H9 (cell line): Measurements from ENCODE around the gene IL10. TPM values are rescaled to one million over a fixed set of nuclear protein-coding genes. Genes with fewer than 3 reads are reported as not detected.

Experiments
- DNase-seq: peaks from one replicate; pipeline ENCODE4 v3.0.0-alpha.2; 2017
- H2AFZ ChIP-seq: one replicate; pipeline ENCODE4 v1.6.1; 2013; ENCODE audit warnings: mild to moderate bottlenecking, low read length, control low read depth, moderate library complexity
- H2AK5ac ChIP-seq: 2 replicates; pipeline ENCODE4 v1.6.1; 2013; ENCODE audit warnings: low read length, control low read depth, mixed read lengths; ENCODE audit not compliant: insufficient read length
- H2BK120ac ChIP-seq: one replicate; pipeline ENCODE4 v1.6.1; 2013; ENCODE audit warnings: low read depth, mild to moderate bottlenecking, low read length, control low read depth, inconsistent platforms; ENCODE audit not compliant: poor library complexity, severe bottlenecking
- H2BK12ac ChIP-seq: 2 replicates; pipeline ENCODE4 v1.6.1; 2013; ENCODE audit warnings: low read length, control low read depth, mixed read lengths, low read depth; ENCODE audit not compliant: insufficient read length
- H2BK15ac ChIP-seq: 2 replicates; pipeline ENCODE4 v1.6.1; 2013; ENCODE audit warnings: low read depth, low read length, control low read depth
- H2BK20ac ChIP-seq: one replicate; pipeline ENCODE4 v1.6.1; 2013; ENCODE audit warnings: low read depth, mild to moderate bottlenecking, low read length, control low read depth, inconsistent platforms; ENCODE audit not compliant: poor library complexity, severe bottlenecking
- H2BK5ac ChIP-seq: 2 replicates; pipeline ENCODE4 v1.6.1; 2013; ENCODE audit warnings: low read length, control low read depth, mixed read lengths; ENCODE audit not compliant: insufficient read length
- H3K14ac ChIP-seq: 2 replicates; pipeline ENCODE4 v1.6.1; 2013; ENCODE audit warnings: low read length, control low read depth; ENCODE audit not compliant: insufficient read depth
- H3K18ac ChIP-seq: 2 replicates; pipeline ENCODE4 v1.6.1; 2013; ENCODE audit warnings: low read depth, mild to moderate bottlenecking, mixed read lengths, low read length, control low read depth; ENCODE audit not compliant: insufficient read length
- H3K23ac ChIP-seq: 2 replicates; pipeline ENCODE4 v1.6.1; 2013; ENCODE audit warnings: low read length, control low read depth, mixed read lengths, low read depth; ENCODE audit not compliant: insufficient read length
- H3K23me2 ChIP-seq: 2 replicates; pipeline ENCODE4 v1.6.1; 2013; ENCODE audit warnings: low read depth, mild to moderate bottlenecking, mixed read lengths, low read length, control low read depth; ENCODE audit not compliant: insufficient read length, poor library complexity, severe bottlenecking
- H3K27ac ChIP-seq: 2 replicates; pipeline ENCODE4 v1.5.1; 2013; ENCODE audit warnings: low read length, control low read depth, mixed read lengths, low read depth; ENCODE audit not compliant: insufficient read length
- H3K27me3 ChIP-seq: 2 replicates; pipeline ENCODE4 v1.6.1; 2013; ENCODE audit warnings: low read length, control low read depth, inconsistent platforms; ENCODE audit not compliant: insufficient read depth
- H3K4ac ChIP-seq: 2 replicates; pipeline ENCODE4 v1.6.1; 2013; ENCODE audit warnings: low read depth, mild to moderate bottlenecking, control low read depth, inconsistent platforms, low read length, moderate library complexity
- H3K4me1 ChIP-seq: 2 replicates; pipeline ENCODE4 v1.6.1; 2013; ENCODE audit warnings: low read length, control low read depth, inconsistent platforms; ENCODE audit not compliant: insufficient read depth
- H3K4me2 ChIP-seq: 2 replicates; pipeline ENCODE4 v1.6.1; 2013; ENCODE audit warnings: low read length, control low read depth, mixed read lengths; ENCODE audit not compliant: insufficient read length, insufficient read depth
- H3K56ac ChIP-seq: 2 replicates; pipeline ENCODE4 v1.6.1; 2013; ENCODE audit warnings: low read depth, mild to moderate bottlenecking, mixed read lengths, low read length, control low read depth; ENCODE audit not compliant: insufficient read length
- H3K79me1 ChIP-seq: 2 replicates; pipeline ENCODE4 v1.6.1; 2013; ENCODE audit warnings: low read depth, mild to moderate bottlenecking, moderate library complexity, low read length, control low read depth, inconsistent platforms; ENCODE audit not compliant: insufficient read depth, poor library complexity, severe bottlenecking
- H3K79me2 ChIP-seq: 2 replicates; pipeline ENCODE4 v1.6.1; 2013; ENCODE audit warnings: low read length, control low read depth, inconsistent platforms; ENCODE audit not compliant: insufficient read depth
- H3K9ac ChIP-seq: 2 replicates; pipeline ENCODE4 v1.6.1; 2013; ENCODE audit warnings: low read length, control low read depth, mixed read lengths; ENCODE audit not compliant: insufficient read length; ENCODE audit errors: extremely low read depth
- H3K9me3 ChIP-seq: one replicate; pipeline ENCODE4 v1.6.1; 2013; ENCODE audit warnings: low read depth, low read length, inconsistent platforms; ENCODE audit not compliant: control insufficient read depth
- H3T11ph ChIP-seq: one replicate; pipeline ENCODE4 v1.6.1; 2013; ENCODE audit warnings: mild to moderate bottlenecking, low read length, control low read depth, inconsistent platforms
- H4K20me1 ChIP-seq: one replicate; pipeline ENCODE4 v1.6.1; 2013; ENCODE audit not compliant: control insufficient read depth, insufficient read length, insufficient read depth
- H4K5ac ChIP-seq: 2 replicates; pipeline ENCODE4 v1.6.1; 2013; ENCODE audit warnings: low read depth, mild to moderate bottlenecking, mixed read lengths, low read length, control low read depth; ENCODE audit not compliant: insufficient read length
- H4K8ac ChIP-seq: replicated peaks from 2 replicates; pipeline ENCODE4 v1.6.1; 2013; ENCODE audit warnings: low read length, control low read depth, mixed read lengths, low read depth; ENCODE audit not compliant: insufficient read length
- H4K91ac ChIP-seq: 2 replicates; pipeline ENCODE4 v1.6.1; 2013; ENCODE audit warnings: low read depth, mild to moderate bottlenecking, moderate library complexity, mixed read lengths, low read length, control low read depth; ENCODE audit not compliant: insufficient read length
- H3K27ac Mint-ChIP-seq, 3 experiments: 2 replicates in 2 of 3; 3 replicates in 1 of 3; pipeline ENCODE4 v1.8.0; 2020 to 2021; ENCODE audit warnings: mixed read lengths in 3 of 3, mild to moderate bottlenecking in 1 of 3, moderate library complexity in 1 of 3
- H3K27me3 Mint-ChIP-seq: 2 replicates; pipeline ENCODE4 v1.8.0; 2021; ENCODE audit warnings: low read depth, mild to moderate bottlenecking, moderate library complexity, mixed read lengths
- H3K36me3 Mint-ChIP-seq, 3 experiments: 2 replicates in 2 of 3; 3 replicates in 1 of 3; pipeline ENCODE4 v1.8.0; 2020 to 2021; ENCODE audit warnings: low read depth in 3 of 3, mixed read lengths in 3 of 3; ENCODE audit not compliant: insufficient read depth in 1 of 3
- H3K4me1 Mint-ChIP-seq, 2 experiments: 2 replicates each; pipeline ENCODE4 v1.8.0; 2020; ENCODE audit warnings: mixed read lengths in 2 of 2
- H3K4me3 Mint-ChIP-seq, 2 experiments: 2 replicates in 1 of 2; 3 replicates in 1 of 2; pipeline ENCODE4 v1.8.0; 2020 to 2021; ENCODE audit warnings: mild to moderate bottlenecking in 2 of 2, mixed read lengths in 2 of 2, moderate library complexity in 1 of 2
- H3K9me3 Mint-ChIP-seq, 2 experiments: 2 replicates in 1 of 2; 3 replicates in 1 of 2; pipeline ENCODE4 v1.8.0; 2020; ENCODE audit warnings: mild to moderate bottlenecking in 2 of 2, mixed read lengths in 2 of 2, moderate library complexity in 1 of 2
- WGBS: extraction: QIAGEN DNeasy Blood & Tissue Kit; methylation state at CpG from one replicate; pipeline ENCODE4 v1.1.7; 2013; ENCODE audit warnings: missing lambda C conversion rate, low lambda C conversion rate, mixed read lengths; ENCODE audit not compliant: insufficient read length; ENCODE audit errors: extremely low coverage; 5-methylcytosine and 5-hydroxymethylcytosine counted together
- total RNA-seq: library from RNA; stranded (reverse); gene quantifications from 2 replicates; pipeline ENCODE4 v1.2.1, GENCODE V29; 2021
- TF ChIP-seq, protein P1 (sequence below): fragments of 200-600 bp; sonication (generic); conservative IDR thresholded peaks from 3 replicates; pipeline ENCODE4 v1.8.0; 2021; ENCODE audit warnings: antibody characterized with exemption, mild to moderate bottlenecking

Gene IL10
- total RNA-seq, 1 experiment from 2014 or later = not detected

DNA sequence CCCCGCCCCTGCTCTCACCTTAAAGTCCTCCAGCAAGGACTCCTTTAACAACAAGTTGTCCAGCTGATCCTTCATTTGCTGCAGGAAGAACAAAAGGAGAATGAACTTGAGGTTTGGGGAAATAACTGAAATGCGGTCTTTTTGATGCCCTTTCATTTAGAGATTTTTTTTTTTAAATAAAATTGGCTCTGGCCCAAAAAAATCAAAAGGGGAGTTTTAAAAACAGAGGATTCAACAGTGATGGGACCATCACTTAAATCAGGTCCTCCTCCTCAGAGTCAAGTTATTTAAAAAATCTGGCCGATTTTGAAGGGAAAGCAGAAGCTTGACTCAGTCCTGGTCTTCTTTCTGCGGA lies 979 bp downstream of the IL10 start:
- no peak overlapping the region for H2BK120ac ChIP-seq
- H3K4me3 Mint-ChIP-seq = no peak overlapping the region
- H3K9ac ChIP-seq = no peak overlapping the region
- H3K27me3 Mint-ChIP-seq = peaks cover 13% of the 10 kb centered on the region
- no peak overlapping the region for H3K4me2 ChIP-seq
- H4K8ac ChIP-seq = no peak overlapping the region
- no peak overlapping the region for H3K18ac ChIP-seq
- no peak overlapping the region for H2AK5ac ChIP-seq
- H2BK12ac ChIP-seq = no peak overlapping the region
- no peak overlapping the region for H3K27ac Mint-ChIP-seq
- H2BK20ac ChIP-seq = no peak overlapping the region
- no CpG with 5 or more reads among the region's 4 CpGs for WGBS
- H3T11ph ChIP-seq = no peak overlapping the region
- H4K91ac ChIP-seq = no peak overlapping the region
- no peaks in the 10 kb centered on the region for H3K79me2 ChIP-seq
- H3K23ac ChIP-seq = no peak overlapping the region
- H3K36me3 Mint-ChIP-seq = no peaks in the 10 kb centered on the region
- H4K5ac ChIP-seq = no peak overlapping the region
- no peak overlapping the region for H2BK5ac ChIP-seq
- no peaks in the 10 kb centered on the region for H3K27me3 ChIP-seq
- peaks cover 23 to 32% of the 10 kb centered on the region in 2 experiments for H3K4me1 Mint-ChIP-seq
- no peak for DNase-seq
- H4K20me1 ChIP-seq = no peaks in the 10 kb centered on the region
- no peaks in the 10 kb centered on the region for H3K9me3 Mint-ChIP-seq
- no peaks in the 10 kb centered on the region for H3K79me1 ChIP-seq
- no peaks in the 10 kb centered on the region for H3K23me2 ChIP-seq
- peaks cover 3% of the 10 kb centered on the region; the same call in 1 of the 2 replicates for H3K4me1 ChIP-seq
- H3K56ac ChIP-seq = no peak overlapping the region
- H3K9me3 ChIP-seq = no peaks in the 10 kb centered on the region
- H3K14ac ChIP-seq = no peak overlapping the region
- no peak overlapping the region for H2AFZ ChIP-seq
- TF ChIP-seq, protein P1, sequence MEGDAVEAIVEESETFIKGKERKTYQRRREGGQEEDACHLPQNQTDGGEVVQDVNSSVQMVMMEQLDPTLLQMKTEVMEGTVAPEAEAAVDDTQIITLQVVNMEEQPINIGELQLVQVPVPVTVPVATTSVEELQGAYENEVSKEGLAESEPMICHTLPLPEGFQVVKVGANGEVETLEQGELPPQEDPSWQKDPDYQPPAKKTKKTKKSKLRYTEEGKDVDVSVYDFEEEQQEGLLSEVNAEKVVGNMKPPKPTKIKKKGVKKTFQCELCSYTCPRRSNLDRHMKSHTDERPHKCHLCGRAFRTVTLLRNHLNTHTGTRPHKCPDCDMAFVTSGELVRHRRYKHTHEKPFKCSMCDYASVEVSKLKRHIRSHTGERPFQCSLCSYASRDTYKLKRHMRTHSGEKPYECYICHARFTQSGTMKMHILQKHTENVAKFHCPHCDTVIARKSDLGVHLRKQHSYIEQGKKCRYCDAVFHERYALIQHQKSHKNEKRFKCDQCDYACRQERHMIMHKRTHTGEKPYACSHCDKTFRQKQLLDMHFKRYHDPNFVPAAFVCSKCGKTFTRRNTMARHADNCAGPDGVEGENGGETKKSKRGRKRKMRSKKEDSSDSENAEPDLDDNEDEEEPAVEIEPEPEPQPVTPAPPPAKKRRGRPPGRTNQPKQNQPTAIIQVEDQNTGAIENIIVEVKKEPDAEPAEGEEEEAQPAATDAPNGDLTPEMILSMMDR = no peak
- no peak overlapping the region for H3K4ac ChIP-seq
- no peak overlapping the region for H3K27ac ChIP-seq
- H2BK15ac ChIP-seq = no peak overlapping the region
